RWPE2 (cell line): Measurements from ENCODE around the gene TRIM15.
A peak's percentile ranks its signal among the peaks of the same experiment; 100 is the strongest.

Experiments
- ATAC-seq: fragments of 200-7000 bp; cut with Tn5 transposase; 3 replicates; pipeline ENCODE4 v1.9.1; 2021; ENCODE audit warnings: low read depth
- DNase-seq: peaks from one replicate; pipeline ENCODE4 v3.0.0-alpha.2; 2020; ENCODE audit warnings: low spot score
- H3K27ac ChIP-seq: fragments of 450-650 bp; 2 replicates; pipeline ENCODE4 v1.5.1; 2017; ENCODE audit warnings: mild to moderate bottlenecking; ENCODE audit not compliant: poor library complexity, severe bottlenecking
- H3K27me3 ChIP-seq: fragments of 250-450 bp; sonication (Bioruptor Pico); 2 replicates; pipeline ENCODE4 v1.5.1; 2021; ENCODE audit warnings: mild to moderate bottlenecking, moderate library complexity; ENCODE audit not compliant: insufficient read depth, poor library complexity, severe bottlenecking
- H3K36me3 ChIP-seq: fragments of 250-450 bp; sonication (Bioruptor Pico); 2 replicates; pipeline ENCODE4 v1.5.1; 2020; ENCODE audit warnings: low read depth, mild to moderate bottlenecking, moderate library complexity
- H3K4me1 ChIP-seq: fragments of 250-450 bp; sonication (Bioruptor Pico); 2 replicates; pipeline ENCODE4 v1.5.1; 2021; ENCODE audit warnings: mild to moderate bottlenecking, moderate library complexity; ENCODE audit not compliant: insufficient read depth, poor library complexity, severe bottlenecking
- H3K4me3 ChIP-seq: fragments of 250-450 bp; sonication (Bioruptor Pico); 2 replicates; pipeline ENCODE4 v1.5.1; 2021; ENCODE audit warnings: mild to moderate bottlenecking, moderate library complexity; ENCODE audit not compliant: severe bottlenecking
- H3K9me3 ChIP-seq: fragments of 250-450 bp; sonication (Bioruptor Pico); 2 replicates; pipeline ENCODE4 v1.5.1; 2021; ENCODE audit warnings: mild to moderate bottlenecking, moderate library complexity; ENCODE audit not compliant: severe bottlenecking
- CTCF ChIP-seq: fragments of 450-650 bp; IDR thresholded peaks from one replicate; pipeline ENCODE4 v1.5.1; 2017; ENCODE audit warnings: mild to moderate bottlenecking, moderate library complexity; ENCODE audit not compliant: poor library complexity, severe bottlenecking

Gene TRIM15

DNA sequence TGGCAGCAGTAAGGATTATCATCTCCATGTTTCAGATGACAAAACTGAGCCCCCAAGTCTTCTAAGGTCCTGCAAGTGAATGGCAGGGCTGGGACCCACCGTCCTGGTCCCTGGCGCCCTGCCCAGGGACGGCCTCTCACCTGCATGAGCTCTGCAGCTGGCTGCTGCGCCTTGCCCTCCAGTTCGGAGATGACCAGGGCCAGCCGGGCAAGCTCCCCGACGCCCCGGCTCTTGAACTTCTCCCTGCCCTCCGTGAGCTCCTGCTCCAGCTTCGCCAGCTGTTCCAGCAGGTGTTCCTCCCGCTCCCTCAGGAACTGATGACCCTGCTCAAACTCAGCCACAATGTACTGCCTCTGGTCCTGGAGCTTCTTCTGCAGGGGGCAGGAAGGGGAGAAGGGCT is 33.0 kb downstream of the TRIM15 start:
- peaks cover 81% of the 10 kb centered on the region for H3K36me3 ChIP-seq
- no peak for TF ChIP-seq CTCF

GRCh38 chr6:30198166-30199084 is 35.1 kb downstream of the TRIM15 start:
- ATAC-seq = no peak
- no peak for DNase-seq
- Histone ChIP-seq H3K27ac (no peak overlapping the region), H3K27me3 (no peaks in the 10 kb centered on the region), H3K9me3 (no peaks in the 10 kb centered on the region), H3K4me3 (no peak overlapping the region), H3K4me1 (peaks cover 17% of the 10 kb centered on the region), H3K36me3 (peaks cover 82% of the 10 kb centered on the region)
- no peak for TF ChIP-seq CTCF

More for the DNA sequence above, 33.0 kb downstream of the TRIM15 start:
- ATAC-seq (no peak), DNase-seq (no peak)
- Histone ChIP-seq H3K27ac (no peak overlapping the region), H3K9me3 (no peaks in the 10 kb centered on the region), H3K4me1 (peaks cover 3% of the 10 kb centered on the region), H3K4me3 (no peak overlapping the region), H3K27me3 (no peaks in the 10 kb centered on the region)

- Histone ChIP-seq H3K9me3 (no peaks in the 10 kb centered on the region), H3K27ac (no peak overlapping the region), H3K36me3 (peaks cover 71% of the 10 kb centered on the region), H3K4me1 (peaks cover 17% of the 10 kb centered on the region), H3K27me3 (no peaks in the 10 kb centered on the region), H3K4me3 (no peak overlapping the region)
- DNase-seq (no peak), ATAC-seq (no peak)
- no peak for TF ChIP-seq CTCF
These were observed 37.4 kb downstream of the TRIM15 start for GRCh38 chr6:30200551-30201281.

DNA sequence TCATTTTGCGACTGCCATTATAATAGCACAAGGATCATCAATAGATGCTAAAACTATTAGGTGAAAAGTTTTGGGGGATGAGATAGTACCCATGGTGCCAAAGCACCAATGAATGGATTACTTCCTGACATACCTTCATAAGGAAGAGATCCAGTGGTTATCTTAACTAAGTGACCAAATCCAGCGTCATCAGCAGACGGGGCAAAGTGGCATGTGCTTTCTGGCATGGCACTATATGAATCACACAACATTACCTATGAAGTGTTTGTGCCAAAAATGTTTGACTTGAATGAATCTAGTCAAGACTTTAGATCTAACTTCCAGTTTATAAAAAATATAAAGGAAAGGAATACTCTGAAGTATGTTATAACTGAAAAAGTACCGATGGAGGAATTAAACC is 39.0 kb downstream of the TRIM15 start:
- Histone ChIP-seq H3K4me3 (no peak overlapping the region), H3K27me3 (no peaks in the 10 kb centered on the region), H3K9me3 (no peaks in the 10 kb centered on the region), H3K36me3 (peaks cover 55% of the 10 kb centered on the region), H3K4me1 (peaks cover 27% of the 10 kb centered on the region), H3K27ac (peak overlapping the region; percentile 44)
- no peak for ATAC-seq
- no peak for TF ChIP-seq CTCF
- DNase-seq = no peak
